ENCODE data around the gene DLX6.

DLX6 gene

DNA sequence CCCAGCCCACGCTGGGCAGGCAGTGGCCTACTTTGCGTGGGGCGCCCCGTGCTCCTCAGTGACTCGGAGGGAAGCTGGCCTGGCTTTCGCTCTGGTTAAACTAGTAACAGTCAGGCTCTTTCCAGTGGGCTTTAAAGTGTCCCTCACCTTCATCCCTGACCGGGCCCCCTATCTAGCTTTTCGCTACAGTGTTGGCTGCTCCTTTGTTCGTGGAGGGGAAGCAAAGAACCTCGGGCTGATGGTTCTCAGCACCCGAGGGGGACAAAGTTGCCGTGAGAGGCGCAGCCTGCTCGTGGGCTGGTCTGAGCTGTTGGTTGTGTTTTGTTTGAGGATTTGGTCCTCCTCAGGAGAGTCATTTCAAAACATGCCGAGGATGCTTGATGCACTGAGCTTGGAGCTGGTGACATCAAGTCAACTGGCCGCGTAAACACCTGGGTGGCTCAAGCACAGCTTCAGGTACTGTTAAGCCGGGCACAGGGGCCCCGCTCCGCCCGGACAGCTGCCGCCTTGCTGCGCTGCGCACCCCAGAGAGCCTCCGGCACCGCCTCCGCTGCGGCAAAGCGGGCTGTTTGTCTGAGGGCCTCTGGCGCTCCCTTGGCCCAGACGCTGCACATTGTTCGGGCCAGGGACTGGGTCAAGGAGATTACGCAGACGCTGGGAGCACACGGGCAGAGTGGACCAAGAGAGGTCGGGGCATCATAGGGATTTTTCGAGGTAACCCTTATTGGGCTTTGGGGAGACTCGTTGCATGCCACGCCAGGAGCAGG, 1.6 kb downstream of the DLX6 start:
- no peaks in the 10 kb centered on the region for H3K9me3 ChIP-seq (ENCODE audit: control insufficient read depth, insufficient read depth, low read length)
- H3K9ac ChIP-seq (ENCODE audit: low read depth, low read length), result no peak overlapping the region
- peaks cover 7% of the 10 kb centered on the region for H3K4me1 ChIP-seq (ENCODE audit: control insufficient read depth, insufficient read depth, low read length)
- no peaks in the 10 kb centered on the region for H3K36me3 ChIP-seq (ENCODE audit: control insufficient read depth, insufficient read depth, low read length)
- H3K27me3 ChIP-seq (ENCODE audit: control insufficient read depth, insufficient read depth, low read length), result peaks cover 89% of the 10 kb centered on the region
- H3K4me3 ChIP-seq (ENCODE audit: low read depth, low read length), result peak overlapping the region; percentile 42

DNA sequence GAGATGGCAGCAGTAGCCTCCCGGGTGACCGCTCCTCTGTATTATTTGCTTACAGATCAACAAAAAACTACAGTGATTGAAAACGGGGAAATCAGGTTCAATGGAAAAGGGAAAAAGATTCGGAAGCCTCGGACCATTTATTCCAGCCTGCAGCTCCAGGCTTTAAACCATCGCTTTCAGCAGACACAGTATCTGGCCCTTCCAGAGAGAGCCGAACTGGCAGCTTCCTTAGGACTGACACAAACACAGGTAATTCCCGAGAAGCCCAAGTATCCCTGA, 2.2 kb downstream of the DLX6 start:
- Histone ChIP-seq H3K9me3 (ENCODE audit: control insufficient read depth, insufficient read depth, low read length) (no peaks in the 10 kb centered on the region), H3K4me3 (ENCODE audit: low read depth, low read length) (peak overlapping the region; percentile 42), H3K36me3 (ENCODE audit: control insufficient read depth, insufficient read depth, low read length) (no peaks in the 10 kb centered on the region), H3K4me1 (ENCODE audit: control insufficient read depth, insufficient read depth, low read length) (peaks cover 5% of the 10 kb centered on the region), H3K27me3 (ENCODE audit: control insufficient read depth, insufficient read depth, low read length) (peaks cover 89% of the 10 kb centered on the region), H3K9ac (ENCODE audit: low read depth, low read length) (no peak overlapping the region)

DNA sequence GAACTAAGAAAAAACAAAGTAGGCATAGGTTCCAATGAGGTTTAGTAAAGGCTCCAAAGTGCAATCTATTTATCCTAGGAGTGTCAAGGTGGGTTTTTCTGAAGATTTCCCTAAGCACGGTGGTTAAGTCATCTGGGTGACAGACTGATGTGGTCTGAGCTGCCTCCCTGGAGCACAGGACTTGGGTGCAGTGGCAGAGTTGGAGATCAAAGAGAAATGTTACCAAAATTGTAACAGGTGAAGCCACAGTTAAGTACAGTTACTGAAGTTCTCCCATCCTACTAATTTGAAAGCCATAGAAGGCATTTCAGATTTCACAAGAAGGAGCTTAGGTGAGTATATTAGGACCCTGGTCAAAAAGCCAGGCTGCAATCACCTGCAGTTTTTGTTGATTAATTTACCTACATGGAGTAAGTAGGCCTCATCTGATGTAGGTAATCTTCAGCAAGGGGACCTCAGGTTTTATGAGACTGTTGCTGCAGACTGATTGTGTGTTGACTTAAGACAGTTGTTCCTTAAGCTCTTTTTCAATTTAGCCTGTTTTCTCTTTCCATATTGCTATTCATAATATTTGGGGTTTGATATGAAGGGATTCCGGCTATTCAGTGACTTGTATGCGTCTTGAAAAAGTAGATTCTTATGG, 3.0 kb downstream of the DLX6 start:
- Histone ChIP-seq H3K9me3 (ENCODE audit: control insufficient read depth, insufficient read depth, low read length) (no peaks in the 10 kb centered on the region), H3K9ac (ENCODE audit: low read depth, low read length) (no peak overlapping the region), H3K4me3 (ENCODE audit: low read depth, low read length) (peak overlapping the region; percentile 42), H3K27me3 (ENCODE audit: control insufficient read depth, insufficient read depth, low read length) (peaks cover 89% of the 10 kb centered on the region), H3K4me1 (ENCODE audit: control insufficient read depth, insufficient read depth, low read length) (peaks cover 5% of the 10 kb centered on the region), H3K36me3 (ENCODE audit: control insufficient read depth, insufficient read depth, low read length) (no peaks in the 10 kb centered on the region)

DNA sequence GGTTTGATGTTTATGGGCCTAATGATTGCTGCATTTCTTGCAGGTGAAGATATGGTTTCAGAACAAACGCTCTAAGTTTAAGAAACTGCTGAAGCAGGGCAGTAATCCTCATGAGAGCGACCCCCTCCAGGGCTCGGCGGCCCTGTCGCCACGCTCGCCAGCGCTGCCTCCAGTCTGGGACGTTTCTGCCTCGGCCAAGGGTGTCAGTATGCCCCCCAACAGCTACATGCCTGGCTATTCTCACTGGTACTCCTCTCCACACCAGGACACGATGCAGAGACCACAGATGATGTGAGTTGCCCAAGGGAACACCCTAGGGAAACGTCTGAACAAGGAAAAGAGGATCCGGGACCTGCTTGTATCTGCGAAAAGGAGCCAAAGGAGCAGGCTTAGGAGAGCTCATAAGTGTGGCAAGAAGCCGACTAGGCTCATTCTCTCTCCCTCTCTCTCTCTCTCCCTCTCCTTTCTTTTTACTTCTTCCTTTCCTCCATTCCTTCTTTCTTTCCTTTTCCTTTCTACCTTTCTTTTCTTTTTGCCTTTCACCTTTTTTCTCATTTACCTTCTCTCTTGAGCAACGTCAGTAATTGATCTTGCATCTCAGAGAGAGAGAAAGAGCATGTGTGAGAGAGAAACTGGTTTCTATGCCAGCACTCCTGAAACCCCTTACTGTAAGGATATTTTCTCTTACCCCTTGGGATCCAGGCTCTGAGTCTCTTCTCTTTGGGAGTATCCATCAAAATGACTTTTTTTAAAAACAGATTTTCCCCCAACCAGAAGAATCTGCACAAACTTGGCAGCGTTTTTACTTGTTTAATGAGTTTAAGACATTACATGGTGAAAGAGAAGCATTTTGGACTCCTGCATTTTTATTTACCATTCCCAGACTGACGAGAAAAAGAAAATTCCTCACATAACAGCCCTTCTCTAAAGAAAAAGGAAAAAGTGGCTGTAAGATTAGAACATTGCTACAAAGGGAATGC, 4.7 kb downstream of the DLX6 start:
- H3K9ac ChIP-seq (ENCODE audit: low read depth, low read length), result no peak overlapping the region
- H3K4me3 ChIP-seq (ENCODE audit: low read depth, low read length), result peak overlapping the region; percentile 27
- no peaks in the 10 kb centered on the region for H3K9me3 ChIP-seq (ENCODE audit: control insufficient read depth, insufficient read depth, low read length)
- H3K27me3 ChIP-seq (ENCODE audit: control insufficient read depth, insufficient read depth, low read length), result peaks cover 89% of the 10 kb centered on the region
- H3K36me3 ChIP-seq (ENCODE audit: control insufficient read depth, insufficient read depth, low read length), result no peaks in the 10 kb centered on the region
- H3K4me1 ChIP-seq (ENCODE audit: control insufficient read depth, insufficient read depth, low read length), result peaks cover 2% of the 10 kb centered on the region

DNA sequence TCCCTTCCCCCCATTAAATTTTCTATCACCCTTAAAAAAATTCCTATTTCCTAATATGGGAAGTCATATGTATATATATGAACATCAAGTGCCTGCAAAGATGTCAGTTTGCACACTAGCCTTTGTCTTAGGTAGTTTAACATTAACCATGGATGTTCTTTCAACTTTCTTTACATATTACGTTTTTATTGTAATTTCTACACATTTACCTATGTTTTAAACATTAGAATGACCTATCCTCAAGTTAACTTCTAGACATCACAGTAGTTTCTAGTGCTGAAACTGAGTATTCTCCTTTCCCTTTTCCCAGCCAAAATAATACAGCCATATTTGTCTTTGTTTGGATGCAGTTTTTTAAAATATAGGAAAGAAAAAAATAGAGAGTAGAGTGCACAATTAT, 5.8 kb downstream of the DLX6 start:
- Histone ChIP-seq H3K9me3 (ENCODE audit: control insufficient read depth, insufficient read depth, low read length) (no peaks in the 10 kb centered on the region), H3K9ac (ENCODE audit: low read depth, low read length) (no peak overlapping the region), H3K4me3 (ENCODE audit: low read depth, low read length) (no peak overlapping the region), H3K27me3 (ENCODE audit: control insufficient read depth, insufficient read depth, low read length) (peaks cover 96% of the 10 kb centered on the region), H3K36me3 (ENCODE audit: control insufficient read depth, insufficient read depth, low read length) (no peaks in the 10 kb centered on the region), H3K4me1 (ENCODE audit: control insufficient read depth, insufficient read depth, low read length) (peaks cover 2% of the 10 kb centered on the region)

DNA sequence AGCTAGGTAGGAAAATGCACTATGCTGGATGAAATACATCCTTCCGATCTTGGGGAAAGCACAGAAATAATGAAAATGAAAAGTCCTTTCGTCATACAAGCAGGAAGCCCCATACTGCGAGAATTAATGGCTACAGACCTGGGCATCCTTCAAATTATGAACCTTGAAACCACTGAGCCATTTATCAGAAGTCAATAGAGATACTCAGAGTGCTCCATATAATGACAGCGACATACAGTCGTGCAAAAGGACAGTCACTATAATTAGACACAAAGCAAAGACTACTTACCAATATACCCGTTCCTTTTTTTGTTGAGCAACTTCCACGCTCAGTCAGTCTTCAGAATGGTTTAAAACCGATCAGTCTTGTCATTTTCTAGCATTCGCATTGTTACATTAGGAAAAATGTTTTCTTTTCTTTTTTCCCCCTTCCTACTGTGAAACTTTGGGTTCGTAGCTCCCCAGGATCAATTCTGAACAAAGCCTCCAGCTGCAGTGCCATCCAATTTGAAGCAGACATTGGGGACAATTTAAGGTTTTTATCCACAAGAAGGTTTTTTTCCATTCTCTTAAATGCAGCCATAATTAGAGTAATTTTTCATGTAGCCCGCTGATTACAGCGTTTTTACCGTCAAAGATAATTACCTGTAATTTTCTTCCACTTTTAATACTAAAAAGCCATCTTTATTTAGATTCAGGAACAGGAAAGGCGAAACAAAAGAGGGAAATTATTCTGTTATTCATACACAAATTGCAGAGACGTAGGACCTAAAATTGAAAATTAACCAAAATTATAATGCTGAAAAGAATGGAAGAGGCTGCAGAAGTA, 6.4 kb downstream of the DLX6 start:
- Histone ChIP-seq H3K36me3 (ENCODE audit: control insufficient read depth, insufficient read depth, low read length) (no peaks in the 10 kb centered on the region), H3K9me3 (ENCODE audit: control insufficient read depth, insufficient read depth, low read length) (no peaks in the 10 kb centered on the region), H3K27me3 (ENCODE audit: control insufficient read depth, insufficient read depth, low read length) (peaks cover 100% of the 10 kb centered on the region), H3K9ac (ENCODE audit: low read depth, low read length) (no peak overlapping the region), H3K4me1 (ENCODE audit: control insufficient read depth, insufficient read depth, low read length) (peaks cover 2% of the 10 kb centered on the region), H3K4me3 (ENCODE audit: low read depth, low read length) (no peak overlapping the region)

DNA sequence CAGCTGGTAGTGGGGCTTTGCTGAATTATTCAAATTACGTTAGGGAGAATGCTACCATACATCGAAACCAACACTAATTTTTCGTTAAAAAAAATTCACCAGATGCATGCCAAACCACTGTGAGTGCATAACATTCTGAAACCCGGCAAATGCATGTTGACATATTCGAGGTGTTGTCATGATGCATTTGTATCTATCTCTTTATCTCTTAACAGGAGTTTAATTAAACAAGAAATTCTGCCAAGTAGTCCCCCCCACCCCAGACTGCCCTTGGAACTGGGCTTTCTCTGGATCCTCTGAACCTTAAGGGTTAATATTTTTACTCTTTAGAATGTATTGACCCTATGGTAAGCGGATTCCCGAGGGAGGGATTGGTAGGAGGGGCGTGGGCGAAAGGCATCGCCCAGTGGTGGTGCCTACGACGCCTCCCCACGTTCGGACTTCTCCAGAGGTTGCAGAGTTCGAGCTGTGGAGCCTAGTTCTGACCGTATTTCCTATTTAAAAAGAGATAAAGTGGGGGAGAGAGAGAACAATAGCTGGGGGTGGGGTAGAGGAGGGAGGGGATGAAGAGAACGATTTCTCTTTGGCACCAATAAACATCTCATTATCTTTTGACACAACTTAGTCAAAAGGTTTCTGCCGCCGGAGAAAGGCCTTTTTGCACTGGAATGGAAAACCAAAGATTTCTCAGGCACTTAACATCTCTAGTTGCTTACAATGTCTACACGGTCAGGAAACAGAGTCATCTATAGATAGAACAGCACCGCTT, 7.2 kb downstream of the DLX6 start:
- Histone ChIP-seq H3K4me1 (ENCODE audit: control insufficient read depth, insufficient read depth, low read length) (peaks cover 2% of the 10 kb centered on the region), H3K9me3 (ENCODE audit: control insufficient read depth, insufficient read depth, low read length) (no peaks in the 10 kb centered on the region), H3K27me3 (ENCODE audit: control insufficient read depth, insufficient read depth, low read length) (peaks cover 100% of the 10 kb centered on the region), H3K9ac (ENCODE audit: low read depth, low read length) (no peak overlapping the region), H3K36me3 (ENCODE audit: control insufficient read depth, insufficient read depth, low read length) (no peaks in the 10 kb centered on the region), H3K4me3 (ENCODE audit: low read depth, low read length) (no peak overlapping the region)

DNA sequence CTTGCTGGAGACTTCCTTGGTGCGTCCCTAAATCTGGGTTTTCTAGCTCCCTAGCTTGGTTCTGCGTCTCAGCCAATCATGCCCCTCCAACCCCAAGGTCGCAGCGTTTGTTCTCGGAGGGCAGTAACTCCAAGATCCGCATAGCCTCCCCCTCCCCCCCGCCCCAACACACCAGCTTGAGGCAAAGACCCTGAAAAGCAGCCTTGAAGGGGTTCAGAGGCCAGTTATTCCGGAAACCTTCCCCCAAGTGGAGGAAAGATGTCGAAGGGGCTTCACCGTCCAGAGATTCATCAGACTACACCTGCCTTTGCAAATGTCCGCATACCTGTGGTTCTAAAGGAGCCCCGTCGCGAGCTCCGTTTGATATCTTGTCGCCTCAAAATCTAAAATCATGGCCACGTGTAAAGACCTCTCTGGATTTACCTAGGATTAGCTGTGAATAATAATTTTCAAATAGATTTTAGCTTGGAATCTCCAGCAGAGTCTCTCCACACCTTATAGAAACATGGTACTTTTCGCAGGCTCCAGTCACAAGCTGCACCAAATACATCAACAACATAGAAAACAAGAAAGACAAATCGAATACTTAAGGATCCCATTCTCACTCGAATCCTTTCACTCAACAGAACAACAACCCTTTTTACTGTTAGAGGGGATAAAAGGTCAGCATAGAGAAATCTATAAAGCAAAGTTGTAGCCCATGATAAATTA, 7.9 kb downstream of the DLX6 start:
- Histone ChIP-seq H3K27me3 (ENCODE audit: control insufficient read depth, insufficient read depth, low read length) (peaks cover 100% of the 10 kb centered on the region), H3K9me3 (ENCODE audit: control insufficient read depth, insufficient read depth, low read length) (no peaks in the 10 kb centered on the region), H3K9ac (ENCODE audit: low read depth, low read length) (no peak overlapping the region), H3K4me1 (ENCODE audit: control insufficient read depth, insufficient read depth, low read length) (peaks cover 2% of the 10 kb centered on the region), H3K36me3 (ENCODE audit: control insufficient read depth, insufficient read depth, low read length) (no peaks in the 10 kb centered on the region), H3K4me3 (ENCODE audit: low read depth, low read length) (no peak overlapping the region)

DNA sequence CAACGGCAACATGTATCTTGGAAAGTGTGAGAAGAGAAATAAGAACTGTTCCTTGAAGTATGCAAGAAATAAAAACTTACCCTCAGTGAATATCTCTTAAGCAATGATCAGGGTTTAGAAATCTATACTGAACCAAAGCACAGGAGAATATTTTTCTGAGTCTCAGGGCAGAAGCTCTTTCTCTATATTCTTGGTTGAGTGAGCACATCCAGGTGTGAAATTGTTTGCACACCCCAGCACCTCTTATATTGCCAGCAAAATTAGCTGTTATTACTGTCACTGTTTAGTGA, 8.4 kb downstream of the DLX6 start:
- Histone ChIP-seq H3K9ac (ENCODE audit: low read depth, low read length) (no peak overlapping the region), H3K4me3 (ENCODE audit: low read depth, low read length) (no peak overlapping the region), H3K36me3 (ENCODE audit: control insufficient read depth, insufficient read depth, low read length) (no peaks in the 10 kb centered on the region), H3K27me3 (ENCODE audit: control insufficient read depth, insufficient read depth, low read length) (peaks cover 99% of the 10 kb centered on the region), H3K4me1 (ENCODE audit: control insufficient read depth, insufficient read depth, low read length) (peaks cover 2% of the 10 kb centered on the region), H3K9me3 (ENCODE audit: control insufficient read depth, insufficient read depth, low read length) (no peaks in the 10 kb centered on the region)

DNA sequence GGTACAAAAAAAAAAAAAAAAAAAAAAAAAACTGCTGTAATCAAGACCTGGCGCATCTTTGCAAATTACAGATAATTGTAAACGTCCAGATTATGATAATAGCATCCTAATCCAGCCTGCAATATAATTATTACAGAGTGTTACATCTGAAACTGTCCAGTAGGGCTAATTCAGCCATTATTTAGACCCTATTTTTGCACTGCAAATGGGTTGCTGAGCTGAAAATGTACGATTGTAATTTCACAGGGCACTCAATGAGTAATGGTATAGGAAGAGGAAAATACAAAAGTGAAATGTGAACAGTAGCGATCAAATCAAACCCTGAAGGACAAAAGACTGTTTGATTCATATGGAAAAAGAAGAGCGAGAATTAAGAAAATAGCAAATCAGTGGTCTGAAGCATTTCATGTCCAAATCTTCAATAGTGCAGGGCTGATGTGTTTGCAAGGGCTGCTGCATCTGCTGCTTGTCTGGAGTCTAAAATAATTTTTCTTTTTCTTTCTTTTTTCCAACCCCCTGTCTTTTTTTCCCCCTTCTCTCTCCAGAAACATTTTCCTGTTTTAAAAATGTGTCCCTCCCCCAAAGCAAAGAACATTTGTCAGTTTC, 8.9 kb downstream of the DLX6 start:
- no peak overlapping the region for H3K4me3 ChIP-seq (ENCODE audit: low read depth, low read length)
- peaks cover 2% of the 10 kb centered on the region for H3K4me1 ChIP-seq (ENCODE audit: control insufficient read depth, insufficient read depth, low read length)
- H3K9ac ChIP-seq (ENCODE audit: low read depth, low read length), result no peak overlapping the region
- no peaks in the 10 kb centered on the region for H3K9me3 ChIP-seq (ENCODE audit: control insufficient read depth, insufficient read depth, low read length)
- no peaks in the 10 kb centered on the region for H3K36me3 ChIP-seq (ENCODE audit: control insufficient read depth, insufficient read depth, low read length)
- peaks cover 99% of the 10 kb centered on the region for H3K27me3 ChIP-seq (ENCODE audit: control insufficient read depth, insufficient read depth, low read length)
